GM18499 (cell line): ENCODE measurements around the gene MANSC1.
"Not testable (repeated sequence)": the region's sequence is repeated elsewhere in the genome, so short reads cannot be mapped to it uniquely, and the experiment has no call there.

ENCODE experiments used
- ATAC-seq: cut with Tn5 transposase; IDR thresholded peaks from one replicate; pipeline ENCODE4 v1.9.1; 2021; ENCODE audit warnings: moderate number of reproducible peaks; ENCODE audit not compliant: insufficient read depth, unreplicated experiment

The MANSC1 gene

DNA sequence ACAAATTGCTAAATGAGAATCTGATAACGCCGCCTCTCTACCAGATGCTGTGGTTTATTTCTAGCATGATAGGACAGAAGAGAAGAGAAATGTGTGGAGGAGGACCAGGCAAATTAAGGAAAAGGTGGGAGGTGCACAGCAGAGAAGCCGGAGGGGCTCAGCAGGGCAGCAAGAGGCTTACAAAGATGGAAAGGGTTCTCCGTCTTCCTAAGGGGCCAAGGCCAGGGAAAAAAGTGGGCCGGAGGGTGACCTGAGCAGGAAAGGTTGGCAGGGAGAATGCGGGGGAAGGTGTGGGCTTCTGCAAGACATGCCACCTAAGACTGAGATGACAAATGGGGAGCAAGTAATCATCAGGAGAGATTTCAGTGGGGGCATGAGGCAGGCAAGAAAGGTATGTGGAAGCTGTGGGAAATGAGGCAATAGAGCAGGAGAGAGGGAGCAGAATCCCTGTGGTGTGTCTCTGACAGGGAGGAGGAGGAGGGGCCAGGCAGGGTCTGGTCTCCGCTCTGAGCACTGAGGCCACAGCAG is 18.7 kb downstream of the MANSC1 start:
- no peak for ATAC-seq

DNA sequence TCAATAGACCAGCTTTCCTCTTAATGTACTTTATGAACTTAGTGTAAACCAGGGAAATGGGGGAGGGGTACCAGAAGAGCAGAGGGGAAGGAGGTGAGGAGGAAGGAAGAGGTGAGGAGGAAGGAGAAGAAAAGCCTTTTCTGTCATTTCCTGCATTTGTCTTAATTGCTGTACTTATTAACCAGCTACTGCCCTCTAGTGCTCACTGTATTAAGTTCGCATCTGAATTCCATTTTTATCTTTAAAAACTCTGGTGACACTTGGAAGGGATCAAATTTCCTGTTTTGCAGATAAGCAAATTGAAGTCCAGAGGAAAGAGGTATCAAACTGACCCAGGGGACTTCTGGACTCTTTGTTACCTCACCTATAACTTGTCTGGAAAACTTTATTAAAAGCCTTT is 22.2 kb downstream of the MANSC1 start:
- ATAC-seq, result no peak

DNA sequence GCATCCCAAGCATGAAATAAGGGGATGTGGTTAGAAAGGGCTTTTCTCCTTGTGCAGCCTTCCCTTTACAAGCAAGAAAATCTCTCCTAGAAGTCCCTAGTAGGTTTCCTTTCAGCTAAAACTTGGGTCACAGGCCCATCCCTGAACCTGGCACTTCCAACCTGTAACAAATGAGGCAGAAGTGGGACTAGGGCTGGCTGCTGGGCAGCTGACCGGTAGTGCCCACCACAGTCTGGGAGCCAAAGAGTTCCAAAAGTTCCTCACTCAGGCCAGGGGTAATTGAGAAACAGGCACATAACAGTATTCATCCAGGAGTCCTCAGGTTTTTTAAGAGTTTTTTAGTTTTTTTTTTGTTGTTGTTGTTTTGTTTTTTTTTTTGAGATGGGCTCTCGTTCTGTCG is 23.8 kb downstream of the MANSC1 start:
- ATAC-seq, result no peak

DNA sequence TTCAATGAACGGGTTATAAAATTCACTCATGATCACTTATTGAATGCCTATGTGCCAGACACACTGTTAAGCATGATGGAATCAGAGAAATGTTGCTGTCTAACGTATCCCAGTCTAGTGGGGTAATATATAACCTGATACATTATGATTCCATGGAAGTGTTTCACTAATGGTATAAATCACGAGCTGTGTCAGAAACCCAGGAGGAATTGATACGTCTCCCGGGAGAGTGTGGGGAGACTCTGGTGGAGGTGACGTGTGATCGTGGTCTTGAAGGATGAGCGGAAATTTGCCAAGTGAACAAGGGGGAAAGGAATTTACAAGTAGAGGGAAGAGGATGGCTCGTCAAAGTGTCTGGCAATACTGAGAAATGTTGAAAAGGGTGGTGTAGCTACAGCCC is 26.5 kb downstream of the MANSC1 start:
- ATAC-seq, result no peak

DNA sequence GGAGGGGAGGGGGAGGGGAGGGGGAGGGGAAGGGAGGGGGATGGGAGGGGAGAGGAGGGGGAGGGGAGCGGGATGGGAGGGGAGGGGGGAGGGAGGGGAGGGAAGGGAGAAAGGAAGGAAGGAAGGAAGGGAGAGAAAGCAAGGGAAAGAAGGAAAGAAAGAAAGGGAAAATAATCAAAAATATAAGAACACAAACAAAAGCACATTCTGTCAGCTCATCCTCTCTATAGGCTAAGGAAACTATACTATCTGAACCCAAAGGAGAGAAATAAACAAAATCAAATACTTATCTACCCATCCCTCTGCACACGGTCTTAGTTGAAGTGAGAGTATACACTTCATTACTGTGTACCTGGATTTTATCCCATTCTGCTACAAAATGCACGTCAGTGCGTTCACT is 26.9 kb downstream of the MANSC1 start:
- no peak for ATAC-seq

DNA sequence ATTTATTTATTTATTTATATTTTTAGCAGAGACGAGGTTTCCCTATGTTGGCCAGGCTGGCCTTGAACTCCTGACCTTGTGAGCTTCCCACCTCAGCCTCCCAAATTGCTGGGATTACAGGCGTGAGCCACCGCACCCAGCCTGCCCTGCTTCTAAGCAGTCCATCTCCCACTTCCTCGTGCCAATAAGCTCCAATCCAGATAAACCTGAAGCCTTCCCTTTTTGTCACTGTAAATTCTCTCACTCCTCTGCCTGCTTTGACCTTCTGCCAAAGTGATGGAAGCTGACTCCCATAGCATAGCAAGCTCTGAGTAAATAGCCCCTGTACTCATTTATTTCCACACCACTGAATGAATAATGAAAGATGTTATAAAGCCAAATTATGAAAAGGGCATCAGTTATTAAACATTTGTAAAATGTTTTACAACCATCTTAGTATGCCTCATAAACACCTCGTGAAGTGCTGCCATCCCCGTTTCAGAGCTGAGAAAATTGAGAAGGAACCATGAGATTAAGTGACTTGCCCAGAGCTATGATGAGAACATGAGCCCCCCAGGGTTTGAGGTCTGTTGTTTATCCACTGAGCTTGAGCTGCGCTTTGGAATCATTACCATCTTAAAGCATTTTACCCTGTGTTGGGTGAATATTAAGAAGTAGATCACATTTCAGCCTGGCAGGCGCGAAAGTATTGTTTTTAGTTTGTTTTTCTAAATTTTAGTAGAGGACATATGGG is 30.4 kb downstream of the MANSC1 start:
- no peak for ATAC-seq

DNA sequence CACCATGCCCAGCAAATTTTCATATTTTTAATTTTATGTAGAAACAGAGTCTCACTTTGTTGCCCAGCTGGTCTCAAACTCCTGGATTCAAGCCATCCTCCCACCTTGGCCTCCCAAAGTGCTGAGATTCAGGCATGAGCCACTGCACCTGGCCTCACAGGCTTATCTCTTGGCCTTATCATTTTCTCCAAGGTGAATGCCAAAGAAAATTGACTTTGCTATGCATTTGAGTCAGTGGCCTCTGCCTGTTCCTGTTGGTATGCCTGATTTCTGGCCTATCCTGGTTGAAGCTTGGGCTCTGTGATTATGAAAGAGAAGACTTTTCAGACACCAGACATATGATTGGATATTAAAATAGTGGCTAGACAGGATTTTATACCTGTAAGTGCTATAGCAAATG is 34.2 kb downstream of the MANSC1 start:
- ATAC-seq, result no peak

DNA sequence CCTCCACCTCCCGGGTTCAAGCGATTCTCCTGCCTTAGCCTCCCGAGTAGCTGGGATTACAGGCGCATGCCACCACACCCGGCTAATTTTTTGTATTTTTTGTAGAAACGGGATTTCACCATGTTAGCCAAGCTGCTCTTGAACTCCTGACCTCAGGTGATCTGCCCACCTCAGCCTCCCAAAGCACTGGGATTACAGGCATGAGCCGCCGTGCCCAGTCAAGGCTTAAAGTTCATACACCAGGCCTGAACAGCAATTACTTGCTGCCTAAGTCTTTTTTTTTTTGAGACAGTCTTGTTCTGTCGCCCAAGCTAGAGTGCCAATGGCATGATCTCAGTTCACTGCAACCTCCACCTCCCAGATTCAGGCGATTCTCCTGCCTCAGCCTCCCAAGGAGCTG is 39.3 kb downstream of the MANSC1 start:
- not testable (repeated sequence) for ATAC-seq

DNA sequence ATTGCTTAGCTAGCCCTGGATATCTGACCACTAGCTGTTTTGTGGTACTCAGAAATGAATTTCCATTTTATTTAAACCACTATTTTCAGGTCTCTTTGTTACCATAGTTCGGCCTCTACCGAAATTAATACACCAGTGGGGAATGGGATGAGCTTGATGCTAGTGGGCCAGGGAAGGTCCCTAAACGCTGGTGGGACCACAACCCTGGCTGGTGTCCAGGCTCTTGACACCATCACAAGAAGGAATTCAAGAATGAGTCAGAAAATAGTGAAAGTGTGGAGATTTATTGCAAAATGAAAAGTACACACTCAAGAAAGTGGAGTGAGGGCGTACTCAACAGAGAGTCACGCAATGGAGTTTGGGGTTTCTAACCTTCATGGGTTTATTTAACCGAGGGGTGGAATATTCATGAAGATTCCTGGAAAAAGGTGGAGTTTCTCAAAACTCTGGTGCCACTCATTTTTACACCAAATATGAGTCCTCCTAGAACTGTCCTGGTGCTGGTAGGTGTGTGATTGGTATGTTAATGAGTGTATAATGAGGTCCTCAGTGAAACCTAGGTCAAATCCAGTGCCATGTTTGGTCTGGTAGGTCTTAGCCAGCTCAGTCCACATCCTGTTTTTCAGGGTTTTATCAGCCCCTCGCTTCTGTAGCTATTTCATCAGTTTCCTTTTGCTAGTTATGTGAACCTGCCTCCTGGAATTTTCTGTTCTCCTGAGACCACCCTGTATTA is 44.3 kb downstream of the MANSC1 start:
- no peak for ATAC-seq

DNA sequence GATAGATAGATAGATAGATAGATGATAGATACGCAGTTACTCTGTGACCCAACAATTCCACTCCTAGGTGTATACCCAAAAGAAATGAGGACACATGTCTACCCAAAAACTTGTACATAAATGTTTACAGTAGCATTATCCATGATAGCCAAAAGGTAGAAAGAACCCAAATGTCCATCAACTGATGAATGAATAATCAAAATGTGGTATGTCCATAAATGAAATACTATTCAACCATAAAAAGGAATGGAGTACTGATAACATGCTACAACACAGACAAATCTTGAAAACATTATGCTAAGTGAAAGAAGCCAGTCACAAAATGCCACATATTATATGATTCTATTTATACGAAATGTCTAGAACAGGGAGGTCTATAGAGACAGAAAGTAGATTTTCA is 47.1 kb downstream of the MANSC1 start:
- no peak for ATAC-seq

DNA sequence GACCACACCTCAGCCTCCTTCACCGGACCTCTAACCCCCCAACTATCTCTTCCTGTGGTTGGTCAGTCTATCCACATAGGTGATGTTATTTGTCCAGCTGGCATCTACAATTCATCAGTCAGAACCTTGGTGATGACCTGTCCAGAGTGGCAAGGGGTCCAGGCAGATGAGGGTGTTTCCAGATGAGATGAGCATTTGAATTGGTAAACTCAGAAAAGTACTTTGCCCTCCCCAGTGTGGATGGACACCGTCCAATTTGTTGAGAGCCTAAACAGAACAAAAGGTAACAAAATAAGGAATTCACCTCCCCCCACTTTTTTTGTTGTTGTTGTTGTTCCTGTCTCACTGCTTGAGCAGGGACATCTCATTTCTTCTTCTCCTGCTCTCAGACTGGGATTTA is 48.9 kb downstream of the MANSC1 start:
- ATAC-seq, result no peak

DNA sequence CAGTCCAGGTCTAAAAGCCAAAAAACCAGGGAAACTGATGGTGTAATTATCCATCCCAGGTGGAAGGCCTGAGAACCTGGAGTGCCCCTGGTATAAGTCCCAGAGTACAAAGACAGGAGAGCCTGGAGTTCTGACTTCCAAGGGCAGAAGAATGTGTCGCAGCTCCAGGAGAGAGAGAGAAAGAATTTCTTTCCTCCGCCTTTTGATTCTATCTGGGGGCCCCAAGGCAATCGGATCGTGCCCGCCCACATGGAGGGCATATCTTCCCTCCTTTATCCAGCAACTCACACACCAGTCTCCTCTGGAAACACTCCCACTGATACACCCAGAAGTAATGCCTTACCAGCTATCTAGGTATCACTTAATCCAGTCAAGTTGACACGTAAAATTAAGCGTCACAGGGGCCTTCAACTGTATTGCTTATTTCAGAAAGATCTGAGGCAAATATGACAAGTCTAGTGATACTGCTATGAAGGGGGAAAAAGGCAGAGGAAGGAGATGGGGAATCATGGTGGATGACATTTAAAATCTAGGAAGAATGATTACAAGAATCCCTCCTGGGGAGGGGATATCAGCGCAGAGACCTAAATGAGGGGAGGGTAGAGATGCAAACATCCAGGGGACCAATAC is 52.7 kb downstream of the MANSC1 start:
- no peak for ATAC-seq

DNA sequence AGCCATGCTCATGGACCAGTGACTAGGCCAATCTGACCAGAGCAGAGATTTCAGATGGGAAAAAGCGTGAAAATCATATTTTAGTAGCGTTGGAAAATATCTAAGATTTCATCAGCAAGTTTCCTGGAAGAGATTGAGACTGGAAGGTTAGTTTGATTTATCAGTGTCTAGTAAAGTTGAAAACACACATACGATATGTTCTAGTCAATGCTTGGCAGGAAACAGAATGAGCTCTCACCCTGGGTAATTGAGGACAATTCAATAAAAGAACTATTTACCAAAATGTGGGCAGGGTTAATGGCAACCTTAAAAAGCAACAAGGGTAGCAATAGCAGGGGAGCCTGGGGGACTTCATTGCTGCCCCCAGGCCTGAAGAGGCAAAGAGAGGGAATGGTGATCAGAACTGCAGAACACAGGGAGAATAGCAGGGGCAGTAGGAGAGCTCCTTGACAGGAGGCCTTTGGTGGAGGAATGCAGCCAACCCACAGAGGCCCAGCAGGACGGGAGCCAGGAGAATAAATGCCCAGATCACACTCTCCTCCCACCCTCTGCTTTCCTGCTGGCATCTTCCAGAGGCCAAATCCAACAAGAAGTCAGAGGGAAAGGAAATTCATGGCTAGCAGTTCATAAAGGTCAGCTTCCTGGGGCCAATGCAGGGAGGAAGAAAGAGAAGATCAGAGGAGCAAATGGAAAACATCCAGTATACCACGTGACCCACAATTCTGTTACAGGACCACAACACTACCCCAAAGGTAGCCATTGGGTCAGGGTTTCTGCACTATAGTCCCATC is 55.6 kb downstream of the MANSC1 start:
- ATAC-seq, result no peak

DNA sequence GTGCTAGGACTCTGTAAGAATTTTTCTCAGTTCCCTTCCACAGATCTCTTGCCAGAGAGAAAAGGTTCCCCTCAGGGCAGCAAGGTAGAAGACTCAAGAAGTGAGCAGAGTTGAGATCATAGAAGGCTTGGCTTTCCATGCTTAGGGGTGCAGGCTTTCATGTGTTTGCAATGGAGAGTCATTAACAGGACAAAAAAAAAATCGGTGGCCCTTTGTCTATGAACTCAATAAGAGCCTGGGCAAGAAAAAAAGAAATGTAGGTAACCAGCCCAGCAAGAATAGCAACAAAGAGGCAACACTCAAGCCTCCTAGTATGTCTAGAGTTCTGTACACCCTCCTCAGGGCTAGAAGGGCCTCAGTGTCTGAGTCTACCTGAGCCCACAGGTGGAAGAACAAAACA is 59.8 kb downstream of the MANSC1 start:
- ATAC-seq, result no peak

DNA sequence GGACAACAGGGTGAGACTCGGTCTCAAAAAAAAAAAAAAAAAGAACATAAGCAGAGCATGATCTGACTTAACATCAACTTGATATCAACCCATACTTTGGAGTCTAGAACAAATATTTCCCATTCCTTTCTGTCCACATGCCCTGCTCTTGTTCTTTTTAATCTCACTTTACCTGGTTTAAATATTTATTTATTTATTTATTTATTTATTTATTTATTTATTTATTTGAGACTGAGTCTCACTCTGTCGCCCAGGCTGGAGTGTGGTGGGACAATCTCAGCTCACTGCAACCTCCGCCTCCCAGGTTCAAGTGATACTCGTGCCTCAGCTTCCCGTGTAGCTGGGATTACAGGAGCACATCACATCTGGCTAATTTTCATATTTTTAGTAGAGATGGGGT is 63.6 kb downstream of the MANSC1 start:
- ATAC-seq, result no peak

DNA sequence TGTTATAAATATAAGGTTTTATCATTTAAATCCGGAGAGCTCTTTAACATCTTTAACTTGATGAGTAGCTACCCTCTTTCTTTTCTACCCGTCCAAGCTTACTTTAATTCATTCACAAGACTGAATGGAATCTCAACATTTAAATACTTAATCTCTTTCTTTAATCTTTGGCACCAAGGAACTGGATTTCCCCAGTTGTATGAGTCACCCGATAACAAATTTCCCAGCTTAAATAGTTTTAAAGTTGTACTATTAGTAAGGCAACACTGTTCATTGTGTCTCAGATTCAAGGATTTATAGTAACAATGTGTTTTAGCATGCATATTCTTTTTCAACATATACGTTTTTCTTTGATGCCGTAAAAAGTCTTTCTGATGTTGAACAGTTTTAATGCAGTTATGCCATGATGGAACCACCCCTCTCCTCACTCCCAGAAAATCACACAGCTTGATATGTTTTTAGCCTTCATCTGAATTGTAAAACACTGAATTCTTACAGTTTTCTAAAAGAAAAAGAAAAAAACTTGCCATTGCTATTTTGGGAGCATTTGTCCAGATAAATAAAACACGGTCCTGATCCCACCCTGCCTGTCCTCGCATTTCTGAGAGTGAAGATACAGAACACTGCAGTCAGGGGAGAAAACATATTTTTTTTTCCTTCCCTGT is 67.1 kb downstream of the MANSC1 start:
- ATAC-seq, result no peak

DNA sequence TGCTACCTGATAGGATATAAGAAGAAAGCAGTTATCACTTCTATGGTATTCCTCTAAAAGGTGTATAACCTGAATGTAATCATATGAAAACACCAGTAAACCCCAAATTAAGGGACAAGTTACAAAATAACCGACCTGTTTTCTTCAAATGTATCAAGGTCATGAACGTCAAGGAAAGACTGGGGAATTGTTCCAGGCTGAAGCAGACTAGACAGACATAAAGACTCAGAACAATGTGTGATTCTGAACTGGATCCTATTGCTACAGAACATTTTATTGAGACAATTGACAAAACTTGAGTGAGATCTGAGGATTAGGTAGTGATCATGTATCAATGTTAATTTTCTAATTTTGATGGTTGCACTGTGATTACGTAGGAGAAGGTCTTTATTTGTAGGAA is 67.8 kb downstream of the MANSC1 start:
- no peak for ATAC-seq

DNA sequence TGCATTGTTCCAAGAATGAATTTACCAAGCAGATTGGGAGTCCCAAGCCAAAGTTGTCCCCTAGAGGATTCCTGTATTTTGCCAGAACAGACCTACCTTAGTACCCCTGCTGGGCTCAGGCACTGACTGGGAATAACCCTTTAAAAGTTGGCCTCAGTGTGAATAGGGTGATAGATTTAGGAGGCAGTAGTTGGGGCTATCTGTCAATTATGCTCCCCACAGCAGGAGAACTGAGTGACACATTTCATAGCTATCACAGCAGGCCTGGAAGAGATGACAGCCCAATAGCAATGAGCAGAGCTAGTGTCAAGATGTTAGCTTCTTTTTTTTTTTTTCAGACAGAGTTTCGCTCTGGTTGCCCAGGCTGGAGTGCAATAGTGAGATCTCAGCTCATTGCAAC is 68.9 kb downstream of the MANSC1 start:
- no peak for ATAC-seq

DNA sequence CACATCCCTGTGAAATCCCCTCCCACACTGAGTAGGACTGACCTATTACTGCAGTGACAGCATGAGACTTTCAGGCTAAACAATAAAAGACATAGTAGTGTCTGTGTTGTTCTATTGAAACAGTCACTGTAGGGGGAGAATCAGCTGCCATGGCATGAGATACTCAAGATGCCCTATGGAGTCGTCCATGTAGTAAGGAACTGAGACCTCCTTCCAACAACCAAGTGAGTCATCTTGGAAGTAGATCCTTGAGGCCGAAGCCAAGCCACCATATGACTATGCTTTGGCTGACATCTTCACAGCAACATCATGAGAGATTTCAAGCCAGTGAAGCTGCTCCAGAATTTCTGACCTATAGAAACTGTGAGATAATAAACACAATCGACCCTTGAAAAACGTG is 71.1 kb downstream of the MANSC1 start:
- ATAC-seq, result no peak
